OCI-LY1 (cell line): ENCODE data around the gene IGSF9B.

ENCODE experiments used
- EZH2 ChIP-seq: fragments of 200-600 bp; sonication (generic), shearing (Covaris generic); IDR thresholded peaks from 2 replicates; pipeline ENCODE4 v1.8.0; 2017; ENCODE audit warnings: borderline replicate concordance, mixed run types, mild to moderate bottlenecking, antibody characterized with exemption, low read length, moderate library complexity, mixed read lengths
- TF ChIP-seq, protein P1 (sequence below): fragments of 200-600 bp; sonication (generic), shearing (Covaris generic); IDR thresholded peaks from 2 replicates; pipeline ENCODE4 v1.5.1; 2017; ENCODE audit warnings: mild to moderate bottlenecking, antibody characterized with exemption, low read length, moderate library complexity, mixed read lengths

DNA sequence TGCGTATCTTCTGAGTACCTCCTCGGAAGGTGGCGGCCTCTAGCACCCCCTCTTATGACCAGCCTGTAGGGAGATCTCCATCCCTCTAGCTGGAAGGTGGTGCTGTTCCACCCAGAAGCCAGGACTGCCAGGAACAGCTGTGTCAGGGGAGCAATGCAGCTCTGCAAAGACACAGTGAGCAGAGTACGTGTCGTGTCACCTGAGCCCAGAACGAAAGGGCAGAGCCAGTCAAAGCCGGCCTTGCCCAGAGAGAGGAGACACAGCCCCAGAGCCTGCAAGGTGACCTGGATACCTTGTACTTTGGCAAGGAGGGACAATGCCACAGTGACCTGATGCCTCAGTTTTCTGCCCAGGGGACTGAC, 18.7 kb upstream of the IGSF9B start:
- TF ChIP-seq, protein P1, sequence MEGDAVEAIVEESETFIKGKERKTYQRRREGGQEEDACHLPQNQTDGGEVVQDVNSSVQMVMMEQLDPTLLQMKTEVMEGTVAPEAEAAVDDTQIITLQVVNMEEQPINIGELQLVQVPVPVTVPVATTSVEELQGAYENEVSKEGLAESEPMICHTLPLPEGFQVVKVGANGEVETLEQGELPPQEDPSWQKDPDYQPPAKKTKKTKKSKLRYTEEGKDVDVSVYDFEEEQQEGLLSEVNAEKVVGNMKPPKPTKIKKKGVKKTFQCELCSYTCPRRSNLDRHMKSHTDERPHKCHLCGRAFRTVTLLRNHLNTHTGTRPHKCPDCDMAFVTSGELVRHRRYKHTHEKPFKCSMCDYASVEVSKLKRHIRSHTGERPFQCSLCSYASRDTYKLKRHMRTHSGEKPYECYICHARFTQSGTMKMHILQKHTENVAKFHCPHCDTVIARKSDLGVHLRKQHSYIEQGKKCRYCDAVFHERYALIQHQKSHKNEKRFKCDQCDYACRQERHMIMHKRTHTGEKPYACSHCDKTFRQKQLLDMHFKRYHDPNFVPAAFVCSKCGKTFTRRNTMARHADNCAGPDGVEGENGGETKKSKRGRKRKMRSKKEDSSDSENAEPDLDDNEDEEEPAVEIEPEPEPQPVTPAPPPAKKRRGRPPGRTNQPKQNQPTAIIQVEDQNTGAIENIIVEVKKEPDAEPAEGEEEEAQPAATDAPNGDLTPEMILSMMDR = no peak
- no peak for TF ChIP-seq EZH2
